Upper lobe of right lung (tissue), 1 donor: Measurements from ENCODE around the gene CTU1. TPM values are rescaled to one million over a fixed set of nuclear protein-coding genes. Genes with fewer than 3 reads are reported as not detected.

Experiments
- ATAC-seq: fragments of 200-7000 bp; cut with Tn5 transposase; one replicate; pipeline ENCODE4 v1.9.1; 2020; ENCODE audit warnings: mild to moderate bottlenecking, moderate library complexity
- DNase-seq: peaks from one replicate; pipeline ENCODE4 v3.0.0-alpha.2; 2020
- H3K27ac ChIP-seq: fragments of 200-600 bp; one replicate; pipeline ENCODE4 v1.8.0; 2022
- H3K27me3 ChIP-seq: fragments of 200-600 bp; one replicate; pipeline ENCODE4 v1.8.0; 2022; ENCODE audit warnings: mild to moderate bottlenecking
- H3K36me3 ChIP-seq: fragments of 200-600 bp; one replicate; pipeline ENCODE4 v1.8.0; 2022
- H3K4me1 ChIP-seq: fragments of 200-600 bp; one replicate; pipeline ENCODE4 v1.8.0; 2022
- H3K4me3 ChIP-seq: fragments of 200-600 bp; one replicate; pipeline ENCODE4 v1.8.0; 2022; ENCODE audit warnings: mild to moderate bottlenecking
- H3K9me3 ChIP-seq: fragments of 200-600 bp; one replicate; pipeline ENCODE4 v1.8.0; 2022
- CTCF ChIP-seq: fragments of 200-600 bp; IDR thresholded peaks from one replicate; pipeline ENCODE4 v1.8.0; 2022; ENCODE audit warnings: antibody characterized with exemption
- intact Hi-C: fragments of 100-400 bp; cut with DNase I; formaldehyde crosslinking; loops from one replicate; pipeline ENCODE4 v1.11.0; 2022
- total RNA-seq: library from RNA; stranded (reverse); fragmentation: NEBNext Ultra II Directional; extraction: Animal tissue kit (Norgen Biotek cat#: 25700); gene quantifications from one replicate; pipeline ENCODE4 v1.2.1, GENCODE V29; 2021
- donor health status: DM: no; HTN: yes; CAD: no; lungs with severe emphysema.

CTU1 gene
- total RNA-seq, 1 donor from 2014 or later = 8.5 TPM

GRCh38 chr19:51142119-51142518 lies 33.9 kb upstream of the CTU1 start, which contains the start of gene SIGLEC7:
Gene SIGLEC7, plus strand, starts transcription at chr19:51142301. Its CDS starts 69 bp downstream, at chr19:51142370.
- ATAC-seq (peak; percentile 52), DNase-seq (no peak)
- Histone ChIP-seq H3K9me3 (no peaks in the 10 kb centered on the region), H3K36me3 (no peaks in the 10 kb centered on the region), H3K4me1 (peaks cover 5% of the 10 kb centered on the region), H3K4me3 (no peak within 1 kb of the TSS), H3K27me3 (no peaks in the 10 kb centered on the region), H3K27ac (peak within 1 kb of the TSS; percentile 58)
- intact Hi-C loops = no loop called here
- TF ChIP-seq CTCF = no peak

GRCh38 chr19:51141181-51141580 lies 33.0 kb upstream of the CTU1 start:
- Histone ChIP-seq H3K4me3 (no peak overlapping the region), H3K27ac (no peak overlapping the region), H3K27me3 (no peaks in the 10 kb centered on the region), H3K9me3 (no peaks in the 10 kb centered on the region), H3K4me1 (peaks cover 5% of the 10 kb centered on the region), H3K36me3 (no peaks in the 10 kb centered on the region)
- no peak for TF ChIP-seq CTCF
- no peak for ATAC-seq
- DNase-seq = no peak
- intact Hi-C loops = no loop called here

- Histone ChIP-seq H3K9me3 (no peaks in the 10 kb centered on the region), H3K27ac (no peak overlapping the region), H3K4me1 (peaks cover 5% of the 10 kb centered on the region), H3K4me3 (no peak overlapping the region), H3K27me3 (no peaks in the 10 kb centered on the region), H3K36me3 (no peaks in the 10 kb centered on the region)
- DNase-seq (no peak), ATAC-seq (no peak)
- intact Hi-C loops = no loop called here
- TF ChIP-seq CTCF = no peak
Observed at GRCh38 chr19:51140441-51140840, 32.2 kb upstream of the CTU1 start.

DNA sequence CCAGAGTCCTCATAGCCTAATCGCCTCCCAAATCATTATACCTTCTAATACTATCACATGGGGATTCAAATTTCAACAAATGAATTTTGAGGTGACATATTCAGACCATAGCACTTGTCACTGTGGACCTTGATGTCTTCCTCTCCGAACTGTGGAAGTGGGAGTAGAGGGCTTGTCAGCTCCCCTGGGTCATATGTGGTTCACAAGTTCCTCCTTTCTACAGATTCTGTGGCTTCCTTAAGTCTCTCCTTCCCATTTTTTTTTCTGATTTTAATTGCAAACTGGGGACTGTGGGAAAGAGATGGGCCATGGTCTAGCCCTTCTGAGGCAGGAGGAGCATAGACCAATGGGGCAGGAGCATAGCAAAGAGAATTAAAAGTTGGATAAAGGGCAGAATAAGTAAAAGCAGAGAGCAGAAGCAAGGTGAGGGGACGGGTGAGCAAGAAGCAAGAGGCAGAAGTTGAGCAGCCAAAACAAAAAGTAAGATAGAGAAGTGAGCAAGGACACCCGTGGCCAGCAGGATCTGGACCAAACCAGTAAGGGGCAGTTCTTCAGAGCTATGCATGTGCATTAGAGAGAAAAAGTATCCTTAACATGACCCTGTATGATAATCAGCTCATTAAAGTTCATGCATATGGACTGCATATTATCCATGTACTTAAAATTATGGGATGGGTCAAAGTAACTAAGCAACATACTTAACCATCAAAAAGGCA lies 31.2 kb upstream of the CTU1 start:
- Histone ChIP-seq H3K27me3 (no peaks in the 10 kb centered on the region), H3K27ac (peak overlapping the region; percentile 49), H3K4me3 (no peak overlapping the region), H3K9me3 (no peaks in the 10 kb centered on the region), H3K36me3 (no peaks in the 10 kb centered on the region), H3K4me1 (peaks cover 5% of the 10 kb centered on the region)
- intact Hi-C loops = no loop called here
- DNase-seq (no peak), ATAC-seq (peak; percentile 59)
- TF ChIP-seq CTCF = no peak

DNA sequence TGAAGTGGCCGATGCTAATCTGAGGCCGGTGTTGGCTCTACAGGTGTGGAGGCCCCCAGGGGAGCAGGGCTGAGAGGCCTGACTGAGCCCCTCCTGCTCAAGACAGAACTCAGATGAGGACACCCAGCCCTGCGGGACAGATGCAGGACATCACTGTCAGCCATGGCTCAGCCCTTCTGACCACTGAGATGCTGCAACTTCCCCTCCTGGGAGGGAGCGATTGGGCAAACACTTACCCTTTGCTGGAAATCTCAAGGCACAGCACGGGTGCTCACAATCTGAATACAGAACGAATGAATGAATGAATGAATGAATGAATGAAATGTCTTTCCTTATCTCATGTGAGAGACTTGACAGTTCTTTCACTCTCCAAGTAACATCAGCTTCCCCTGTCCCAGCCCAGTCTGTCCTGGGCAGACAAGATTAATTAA lies 30.4 kb upstream of the CTU1 start:
- peak overlapping the region; percentile 65 for H3K27ac ChIP-seq
- TF ChIP-seq CTCF = no peak
- no peaks in the 10 kb centered on the region for H3K36me3 ChIP-seq
- no peaks in the 10 kb centered on the region for H3K27me3 ChIP-seq
- no peaks in the 10 kb centered on the region for H3K9me3 ChIP-seq
- H3K4me3 ChIP-seq = no peak overlapping the region
- intact Hi-C loops = no loop called here
- peak; percentile 69 for ATAC-seq
- peaks cover 5% of the 10 kb centered on the region for H3K4me1 ChIP-seq
- DNase-seq = peak; percentile 77
